B cell (primary cell): ENCODE measurements around the gene RHNO1. TPM values are rescaled to one million over a fixed set of nuclear protein-coding genes. Genes with fewer than 3 reads are reported as not detected.

Source experiments
- ATAC-seq: fragments of 200-7000 bp; cut with Tn5 transposase; one replicate; pipeline ENCODE4 v1.10.0; 2021; ENCODE audit warnings: low read depth, mild to moderate bottlenecking, moderate number of reproducible peaks, moderate library complexity
- CTCF ChIA-PET: fragments of 350-600 bp; sonication (Branson Sonifier 250); formaldehyde crosslinking; loops from one replicate; lab custom pipeline; 2021; ENCODE audit warnings: antibody characterized with exemption, inconsistent platforms; lab: Charles Lee
- POLR2A ChIA-PET: fragments of 350-600 bp; sonication (Branson Sonifier 250); formaldehyde crosslinking; loops from one replicate; lab custom pipeline; 2021; ENCODE audit warnings: antibody characterized with exemption; lab: Charles Lee
- DNase-seq: peaks from one replicate; pipeline ENCODE4 v3.0.0; 2013
- H2AFZ ChIP-seq: 2 replicates; pipeline ENCODE4 v1.6.1; 2012; ENCODE audit warnings: mild to moderate bottlenecking, low read depth, low read length; ENCODE audit not compliant: insufficient read depth, poor library complexity, severe bottlenecking
- H3K27ac ChIP-seq, 2 donors: 1 replicate in 1 of 2; 2 replicates in 1 of 2; pipeline ENCODE4 v1.5.1; 2012 to 2013; ENCODE audit warnings: low read length in 2 of 2, mild to moderate bottlenecking in 2 of 2, moderate library complexity in 1 of 2
- H3K27me3 ChIP-seq, 4 experiments: fragments of 200-600 bp in 1 of 4; sonication (generic) in 1 of 4; replicated peaks in 1 of 4; 1 replicate in 2 of 4; 2 replicates in 2 of 4; pipeline versions ENCODE4 v1.6.1 to v1.7.0; 2013 to 2016; ENCODE audit warnings: low read length in 3 of 4, mild to moderate bottlenecking in 2 of 4, mixed read lengths in 1 of 4, moderate library complexity in 1 of 4; ENCODE audit not compliant: insufficient read depth in 4 of 4, control insufficient read depth in 3 of 4; ENCODE audit errors: control extremely low read depth in 1 of 4
- H3K36me3 ChIP-seq, 2 experiments: replicated peaks in 1 of 2; 1 replicate in 1 of 2; 2 replicates in 1 of 2; pipeline versions ENCODE4 v1.6.1 to v1.7.1; 2013; ENCODE audit warnings: low read length in 1 of 2; ENCODE audit not compliant: insufficient read depth in 2 of 2, control insufficient read depth in 1 of 2; ENCODE audit errors: control extremely low read depth in 1 of 2, extremely low read depth in 1 of 2
- H3K4me1 ChIP-seq, 2 donors: fragments of 200-600 bp in 1 of 2; sonication (generic) in 1 of 2; 1 replicate in 1 of 2; 2 replicates in 1 of 2; pipeline versions ENCODE4 v1.5.1 to v1.6.1; 2013 to 2017; ENCODE audit warnings: low read length in 2 of 2; ENCODE audit not compliant: control insufficient read depth in 2 of 2, insufficient read depth in 2 of 2
- H3K4me2 ChIP-seq: replicated peaks from 2 replicates; pipeline ENCODE3; 2012; ENCODE audit warnings: mild to moderate bottlenecking, low read depth, low read length; ENCODE audit not compliant: poor library complexity, severe bottlenecking
- H3K4me3 ChIP-seq, 5 experiments: fragments of 200-600 bp in 1 of 5; sonication (generic) in 1 of 5; 1 replicate in 3 of 5; 2 replicates in 2 of 5; pipeline versions ENCODE4 v1.5.1 to v1.7.0; 2011 to 2016; ENCODE audit warnings: low read length in 4 of 5, mild to moderate bottlenecking in 4 of 5, low read depth in 2 of 5, control low read depth in 1 of 5, moderate library complexity in 1 of 5; ENCODE audit not compliant: insufficient read depth in 1 of 5; ENCODE audit errors: control extremely low read depth in 1 of 5, extremely low read depth in 1 of 5
- H3K79me2 ChIP-seq: fragments of 200-600 bp; sonication (generic); one replicate; pipeline ENCODE4 v1.6.0; 2016; ENCODE audit warnings: low read length; ENCODE audit not compliant: control insufficient read depth, insufficient read depth
- H3K9ac ChIP-seq: fragments of 200-600 bp; sonication (generic); 2 replicates; pipeline ENCODE4 v1.6.1; 2017; ENCODE audit warnings: mild to moderate bottlenecking, low read length, moderate library complexity
- H3K9me3 ChIP-seq, 3 donors: one replicate each; pipeline versions ENCODE4 v1.6.1 to v1.7.1; 2013; ENCODE audit warnings: low read length in 2 of 3; ENCODE audit not compliant: control insufficient read depth in 2 of 3, insufficient read depth in 1 of 3; ENCODE audit errors: control extremely low read depth in 1 of 3
- H4K20me1 ChIP-seq: 2 replicates; pipeline ENCODE4 v1.6.0; 2012; ENCODE audit warnings: mild to moderate bottlenecking, low read length; ENCODE audit not compliant: insufficient read depth, control insufficient read depth, poor library complexity, severe bottlenecking
- H3K27ac Mint-ChIP-seq: one replicate; pipeline ENCODE4 v1.8.0; 2021; ENCODE audit warnings: mixed read lengths
- H3K27me3 Mint-ChIP-seq: one replicate; pipeline ENCODE4 v1.8.0; 2021; ENCODE audit warnings: mixed read lengths
- H3K4me1 Mint-ChIP-seq: one replicate; pipeline ENCODE4 v1.8.0; 2021; ENCODE audit warnings: mixed read lengths
- H3K4me3 Mint-ChIP-seq: one replicate; pipeline ENCODE4 v1.8.0; 2021; ENCODE audit warnings: mixed read lengths
- H3K9me3 Mint-ChIP-seq: one replicate; pipeline ENCODE4 v1.8.0; 2022; ENCODE audit warnings: mixed read lengths; ENCODE audit not compliant: insufficient read depth
- CTCF ChIP-seq: fragments of 200-600 bp; IDR thresholded peaks from one replicate; pipeline ENCODE4 v1.8.0; 2022; ENCODE audit warnings: antibody characterized with exemption, mild to moderate bottlenecking
- EZH2 ChIP-seq: IDR thresholded peaks from 2 replicates; pipeline ENCODE4 v1.6.1; 2012; ENCODE audit warnings: borderline replicate concordance, low read depth, mild to moderate bottlenecking, moderate library complexity, low read length; ENCODE audit not compliant: insufficient read depth, poor library complexity, severe bottlenecking
- WGBS: methylation state at CpG from one replicate; pipeline ENCODE4 v1.1.5; 2013; ENCODE audit warnings: missing lambda C conversion rate; ENCODE audit not compliant: insufficient coverage; 5-methylcytosine and 5-hydroxymethylcytosine counted together
- intact Hi-C: fragments of 100-400 bp; cut with micrococcal nuclease; formaldehyde crosslinking; loops from one replicate; pipeline ENCODE4 v1.10.0; 2022
- polyA plus RNA-seq: library from polyadenylated mRNA; depleted of rRNA; stranded (reverse); fragments of >200 nt; gene quantifications from 2 replicates; pipeline ENCODE4 v1.2.3, GENCODE V29; 2012
- total RNA-seq, 2 donors: library from RNA; stranded (reverse); fragments of 120-200 nt in 1 of 2; gene quantifications; 1 replicate in 1 of 2; 2 replicates in 1 of 2; pipeline versions ENCODE4 v1.2.3 to v1.2.4, GENCODE V29; 2013 to 2022

The RHNO1 gene
- total and polyA plus RNA-seq, 2 donors (not counting 1 experiment from before 2014, with no cell fraction given) = 13.3 to 13.5 TPM

GRCh38 chr12:2919249-2919648 lies 42.2 kb downstream of the RHNO1 start:
- H3K9me3 ChIP-seq = no peaks in the 10 kb centered on the region
- H3K4me2 ChIP-seq = no peak overlapping the region
- Mint-ChIP-seq H3K4me3 (no peak overlapping the region), H3K9me3 (no peaks in the 10 kb centered on the region), H3K4me1 (peaks cover 2% of the 10 kb centered on the region), H3K27me3 (no peaks in the 10 kb centered on the region), H3K27ac (no peak overlapping the region)
- intact Hi-C loops = no loop called here
- H3K27me3 ChIP-seq = no peaks in the 10 kb centered on the region
- no peaks in the 10 kb centered on the region for H3K4me1 ChIP-seq
- TF ChIP-seq CTCF (no peak), EZH2 (no peak)
- WGBS = no CpG with 5 or more reads among the region's 2 CpGs
- H3K79me2 ChIP-seq = no peaks in the 10 kb centered on the region
- H3K9ac ChIP-seq = no peak overlapping the region
- ChIA-PET POLR2A (no interaction called here), CTCF (no interaction called here)
- no peaks in the 10 kb centered on the region for H4K20me1 ChIP-seq
- no peak overlapping the region for H3K4me3 ChIP-seq
- no peak for DNase-seq
- ATAC-seq = no peak
- no peak overlapping the region for H2AFZ ChIP-seq
- no peak overlapping the region for H3K27ac ChIP-seq
- H3K36me3 ChIP-seq = peaks cover 2 to 12% of the 10 kb centered on the region in 2 experiments

GRCh38 chr12:2922329-2922728 lies 45.3 kb downstream of the RHNO1 start:
- Histone ChIP-seq H3K9me3 (no peaks in the 10 kb centered on the region), H3K27ac (no peak overlapping the region), H2AFZ (no peak overlapping the region), H3K4me1 (no peaks in the 10 kb centered on the region), H3K4me2 (no peak overlapping the region), H3K27me3 (no peaks in the 10 kb centered on the region), H3K9ac (no peak overlapping the region), H3K36me3 (peaks cover 2 to 20% of the 10 kb centered on the region in 2 experiments), H3K4me3 (no peak overlapping the region), H4K20me1 (no peaks in the 10 kb centered on the region), H3K79me2 (no peaks in the 10 kb centered on the region)
- ATAC-seq (no peak), DNase-seq (no peak)
- H3K4me1 Mint-ChIP-seq = peaks cover 2% of the 10 kb centered on the region
- TF ChIP-seq CTCF (no peak), EZH2 (no peak)
- ChIA-PET POLR2A (no interaction called here), CTCF (interaction anchor here (0.6 kb wide), 1 partner anchor 19 kb away, joined by 3 read pairs; no protein-coding TSS in a partner anchor)
- no peaks in the 10 kb centered on the region for H3K27me3 Mint-ChIP-seq
- H3K9me3 Mint-ChIP-seq = no peaks in the 10 kb centered on the region
- H3K4me3 Mint-ChIP-seq = no peak overlapping the region
- H3K27ac Mint-ChIP-seq = no peak overlapping the region
- intact Hi-C loops = no loop called here
- 100% methylated on average over 1 of the region's 2 CpGs for WGBS
